ENCODE measurements around the gene MAD2L1BP. TPM values are rescaled to one million over a fixed set of nuclear protein-coding genes. Genes with fewer than 3 reads are reported as not detected.

The MAD2L1BP gene
- total and polyA plus RNA-seq, 2 of the 13 experiments (the other 11 are each of a cell fraction or from before 2014, with no cell fraction given) = 54.2 to 55.5 TPM

GRCh38 chr6:43667245-43668150, 31.9 kb downstream of the MAD2L1BP start (continued):
- TF ChIP-seq ZNF142 (CRISPR knock-in tag; IDR thresholded peaks at IDR 0.05) = peak; percentile 31; the same call in 1 of the 2 replicates
- peak; percentile 80; the same call in 1 of the 2 replicates for TF ChIP-seq ZNF572 (CRISPR knock-in tag; IDR thresholded peaks at IDR 0.05)
- peak; percentile 47; the same call in 1 of the 2 replicates for TF ChIP-seq MEF2D (CRISPR knock-in tag; IDR thresholded peaks at IDR 0.05)
- TF ChIP-seq MAZ (IDR thresholded peaks at IDR 0.05; ENCODE audit: borderline replicate concordance, low read depth, low read length) = no peak
- TF ChIP-seq MAZ (CRISPR knock-in tag; IDR thresholded peaks at IDR 0.05; ENCODE audit: low read depth) = peak; percentile 94
- no peak for TF ChIP-seq BRF2 (CRISPR knock-in tag; IDR thresholded peaks at IDR 0.05)
- peak; percentile 69; the same call in 1 of the 2 replicates for TF ChIP-seq NFKB2 (CRISPR knock-in tag; IDR thresholded peaks at IDR 0.05; ENCODE audit: borderline replicate concordance)
- TF ChIP-seq ZNF563 (CRISPR knock-in tag; IDR thresholded peaks at IDR 0.05) = 0 out of 2 replicates have a peak, but pooled peaks have one; percentile 15
- TF ChIP-seq MXD3 (CRISPR knock-in tag; IDR thresholded peaks at IDR 0.05) = peak; percentile 67; the same call in 1 of the 2 replicates
- no peak; the same call in 1 of the 2 replicates for TF ChIP-seq RBAK (CRISPR knock-in tag; IDR thresholded peaks at IDR 0.05)
- no peak; the same call in 1 of the 2 replicates for TF ChIP-seq POLR2G (IDR thresholded peaks at IDR 0.05; ENCODE audit: low read depth, low read length)
- TF ChIP-seq ZNF644 (CRISPR knock-in tag; IDR thresholded peaks at IDR 0.05; ENCODE audit: low read depth) = no peak
- peak; percentile 57; the same call in 1 of the 2 replicates for TF ChIP-seq ZMAT3 (CRISPR knock-in tag; conservative IDR thresholded peaks at IDR 0.05)
- 0 out of 2 replicates have a peak, but pooled peaks have one; percentile 14 for TF ChIP-seq TSC22D2 (CRISPR knock-in tag; IDR thresholded peaks at IDR 0.05; ENCODE audit: borderline replicate concordance)
- TF ChIP-seq, protein P1, sequence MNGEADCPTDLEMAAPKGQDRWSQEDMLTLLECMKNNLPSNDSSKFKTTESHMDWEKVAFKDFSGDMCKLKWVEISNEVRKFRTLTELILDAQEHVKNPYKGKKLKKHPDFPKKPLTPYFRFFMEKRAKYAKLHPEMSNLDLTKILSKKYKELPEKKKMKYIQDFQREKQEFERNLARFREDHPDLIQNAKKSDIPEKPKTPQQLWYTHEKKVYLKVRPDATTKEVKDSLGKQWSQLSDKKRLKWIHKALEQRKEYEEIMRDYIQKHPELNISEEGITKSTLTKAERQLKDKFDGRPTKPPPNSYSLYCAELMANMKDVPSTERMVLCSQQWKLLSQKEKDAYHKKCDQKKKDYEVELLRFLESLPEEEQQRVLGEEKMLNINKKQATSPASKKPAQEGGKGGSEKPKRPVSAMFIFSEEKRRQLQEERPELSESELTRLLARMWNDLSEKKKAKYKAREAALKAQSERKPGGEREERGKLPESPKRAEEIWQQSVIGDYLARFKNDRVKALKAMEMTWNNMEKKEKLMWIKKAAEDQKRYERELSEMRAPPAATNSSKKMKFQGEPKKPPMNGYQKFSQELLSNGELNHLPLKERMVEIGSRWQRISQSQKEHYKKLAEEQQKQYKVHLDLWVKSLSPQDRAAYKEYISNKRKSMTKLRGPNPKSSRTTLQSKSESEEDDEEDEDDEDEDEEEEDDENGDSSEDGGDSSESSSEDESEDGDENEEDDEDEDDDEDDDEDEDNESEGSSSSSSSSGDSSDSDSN (CRISPR knock-in tag; IDR thresholded peaks at IDR 0.05) = peak; percentile 59
- TF ChIP-seq YY1 (IDR thresholded peaks at IDR 0.05; ENCODE audit: insufficient read depth, insufficient replicate concordance, low read depth, low read length) = peak; percentile 56
- 0 out of 2 replicates have a peak, but pooled peaks have one; percentile 16 for TF ChIP-seq BRCA1 (CRISPR knock-in tag; IDR thresholded peaks at IDR 0.05)
- no peak for TF ChIP-seq SOX6 (IDR thresholded peaks at IDR 0.05)
- TF ChIP-seq SOX6 (CRISPR knock-in tag; IDR thresholded peaks at IDR 0.05) = peak; percentile 41; the same call in 1 of the 2 replicates
